Ramos (cell line): ENCODE data around the gene PRSS27.

Experiments
- in situ Hi-C: fragments of 300-500 bp; cut with MboI; formaldehyde crosslinking; loops from one replicate; pipeline ENCODE4 v1.14.3; 2022; ENCODE audit warnings: low sequenced_read_pairs; ENCODE audit not compliant: unreplicated experiment

Gene PRSS27

DNA sequence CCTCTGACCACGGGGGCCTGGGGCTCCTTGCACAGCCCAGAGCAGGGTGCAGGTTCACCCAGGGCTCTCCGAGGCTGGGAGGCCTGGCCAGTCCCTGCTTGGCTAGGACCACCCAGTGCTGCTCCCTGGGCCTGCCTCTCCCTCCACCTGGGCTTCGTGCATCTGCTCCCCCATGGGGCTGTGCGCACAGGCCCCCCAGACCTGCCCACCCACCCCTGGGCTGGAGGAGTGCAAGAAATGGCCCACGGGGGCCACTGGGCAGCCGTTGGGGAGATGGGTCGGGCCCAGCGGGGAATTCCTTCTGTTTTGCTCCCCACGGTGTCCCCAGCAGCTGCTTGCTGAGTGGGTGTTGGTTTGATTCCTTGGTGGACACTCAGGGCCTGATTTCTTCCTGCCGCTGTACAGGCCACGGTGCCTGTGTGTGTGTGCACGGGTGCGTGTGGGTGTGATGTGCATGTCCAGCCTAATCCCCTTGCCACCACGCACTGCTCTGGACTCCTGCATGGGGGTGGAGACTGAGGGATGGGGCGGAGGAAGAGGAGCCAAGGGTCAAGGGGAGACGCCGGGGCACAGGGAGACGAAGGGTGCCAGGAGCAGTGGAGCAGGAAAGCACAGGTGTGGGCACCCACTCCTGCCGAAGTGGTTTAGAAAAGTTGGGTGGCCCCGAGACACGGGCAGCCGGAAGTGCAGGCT, 8.5 kb downstream of the PRSS27 start:
- in situ Hi-C loops, result no loop called here

DNA sequence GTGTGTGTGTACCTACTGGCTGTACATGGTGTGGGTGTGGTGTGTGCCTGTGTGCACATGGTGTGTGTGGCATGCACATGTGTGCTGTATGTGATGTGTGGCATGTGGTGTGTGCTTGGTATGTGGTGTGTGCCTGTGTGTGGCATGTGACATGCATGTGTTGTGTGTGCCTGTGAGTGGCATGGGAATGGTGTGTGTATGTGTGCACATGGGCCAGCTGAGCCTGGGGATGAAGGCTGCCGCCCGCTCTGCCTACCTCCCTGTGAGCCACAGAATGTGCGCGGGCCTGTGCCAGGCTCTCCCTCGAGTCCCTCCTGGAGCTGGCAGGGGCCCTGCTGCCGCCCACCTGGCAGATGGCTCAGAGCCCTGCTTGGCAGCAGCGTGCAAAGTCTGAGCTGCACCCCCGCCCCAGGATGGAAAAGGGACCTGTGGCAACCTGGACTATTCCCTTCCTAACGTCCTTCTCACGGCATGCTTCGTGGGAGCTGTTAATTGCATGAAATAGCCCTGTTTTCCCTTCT, 9.3 kb downstream of the PRSS27 start:
- in situ Hi-C loops, result no loop called here

DNA sequence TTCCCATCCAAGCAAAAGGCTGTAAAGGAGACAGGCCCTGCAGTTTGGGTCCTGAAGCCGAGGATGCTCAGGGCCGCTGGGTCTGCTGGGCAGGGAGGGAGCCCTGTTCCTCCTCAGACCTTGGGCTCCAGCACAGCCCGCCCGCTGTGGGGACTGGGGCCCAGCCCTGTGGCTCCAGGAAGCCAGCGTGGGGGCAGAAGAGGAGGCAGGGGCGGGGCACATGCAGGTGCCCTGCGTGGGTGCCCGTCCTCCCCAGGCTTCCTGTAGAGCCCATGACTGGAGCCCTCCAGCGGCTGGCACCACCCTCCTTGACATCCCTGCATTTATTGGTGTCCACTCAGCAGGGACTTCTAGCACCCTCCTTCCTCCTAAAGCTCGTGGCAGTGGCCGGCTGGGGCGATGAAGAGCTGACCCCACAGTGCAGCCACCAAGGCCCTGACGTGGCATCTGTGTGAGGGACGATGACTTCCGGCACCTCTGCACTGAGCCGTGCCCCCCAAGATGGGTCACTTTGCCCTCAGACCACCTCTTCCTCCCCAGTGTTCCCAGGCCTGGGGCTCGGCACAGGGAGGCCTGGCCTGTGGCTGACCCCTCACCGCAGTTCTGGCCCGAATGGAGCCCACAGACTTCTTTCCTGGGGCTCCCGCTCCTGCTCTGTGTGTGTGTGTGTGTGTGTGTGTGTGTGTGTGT, 9.9 kb downstream of the PRSS27 start:
- in situ Hi-C loops, result no loop called here

DNA sequence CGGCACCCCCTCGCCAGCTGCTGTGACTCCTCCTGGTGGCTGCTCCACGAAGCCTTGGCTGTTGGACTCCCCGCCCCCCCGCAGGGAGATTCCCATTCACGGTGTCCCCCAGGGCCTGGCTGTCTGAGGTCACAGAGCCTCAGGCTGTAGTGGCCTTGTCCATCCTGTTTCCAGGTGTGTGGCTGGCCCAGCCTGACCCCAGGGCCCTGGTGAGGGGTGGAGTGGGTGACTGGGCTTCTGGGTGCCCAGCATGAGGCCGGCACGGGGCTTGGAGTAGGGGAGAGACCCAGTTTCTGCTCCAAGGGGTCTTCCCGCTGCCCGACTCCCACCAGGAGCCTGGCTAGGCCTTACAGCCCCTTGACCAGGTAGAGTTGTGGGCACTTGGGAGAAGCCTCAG, 10.4 kb downstream of the PRSS27 start:
- in situ Hi-C loops, result no loop called here

DNA sequence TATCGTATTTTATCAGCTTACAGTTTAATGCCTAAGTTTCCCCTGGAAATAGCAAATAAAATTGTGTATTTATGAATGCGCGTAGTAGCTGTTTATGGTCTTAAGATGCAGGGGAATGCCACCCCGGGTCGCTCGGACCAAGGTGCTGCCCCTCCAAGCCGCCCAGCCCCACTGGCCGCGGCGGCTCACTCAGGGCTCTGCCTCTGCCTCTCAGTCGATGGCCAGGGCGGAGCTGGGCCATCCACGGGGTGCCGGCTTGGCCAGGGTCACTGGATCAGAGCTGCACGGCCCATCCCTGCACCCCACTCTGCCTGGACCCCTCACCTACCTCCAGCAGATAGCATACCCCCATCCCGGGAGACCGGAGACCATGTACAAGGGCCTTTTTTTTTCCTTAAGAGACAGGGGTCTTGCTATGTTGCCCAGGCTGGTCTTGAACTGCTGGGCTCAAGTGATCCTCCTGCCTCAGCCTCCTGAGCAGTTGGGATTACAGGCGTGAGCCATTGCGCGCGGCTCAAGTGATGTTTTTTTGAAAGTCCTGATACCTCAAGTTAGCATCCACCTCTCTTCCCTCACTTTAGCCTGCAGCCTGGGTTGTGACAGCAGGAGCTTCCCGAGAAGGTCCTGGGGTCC, 11.0 kb downstream of the PRSS27 start:
- in situ Hi-C loops, result no loop called here

DNA sequence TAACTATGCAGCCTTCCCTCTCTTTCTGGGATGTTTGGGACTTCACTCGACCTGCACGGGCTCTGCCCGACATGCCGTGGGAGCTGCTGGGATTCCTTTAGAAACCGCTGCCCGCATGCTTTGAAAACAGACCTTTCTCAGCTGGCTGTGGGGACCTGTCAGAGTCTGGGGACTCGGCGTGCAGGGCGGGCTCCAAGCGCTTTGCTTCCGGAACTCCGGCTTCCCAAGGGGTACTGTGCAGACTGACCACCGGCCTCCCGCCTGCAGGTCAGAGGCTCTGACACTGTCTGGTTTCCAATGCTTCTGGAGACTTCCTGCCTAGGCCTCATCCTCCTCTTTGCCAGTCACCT, 11.8 kb downstream of the PRSS27 start:
- in situ Hi-C loops, result no loop called here

DNA sequence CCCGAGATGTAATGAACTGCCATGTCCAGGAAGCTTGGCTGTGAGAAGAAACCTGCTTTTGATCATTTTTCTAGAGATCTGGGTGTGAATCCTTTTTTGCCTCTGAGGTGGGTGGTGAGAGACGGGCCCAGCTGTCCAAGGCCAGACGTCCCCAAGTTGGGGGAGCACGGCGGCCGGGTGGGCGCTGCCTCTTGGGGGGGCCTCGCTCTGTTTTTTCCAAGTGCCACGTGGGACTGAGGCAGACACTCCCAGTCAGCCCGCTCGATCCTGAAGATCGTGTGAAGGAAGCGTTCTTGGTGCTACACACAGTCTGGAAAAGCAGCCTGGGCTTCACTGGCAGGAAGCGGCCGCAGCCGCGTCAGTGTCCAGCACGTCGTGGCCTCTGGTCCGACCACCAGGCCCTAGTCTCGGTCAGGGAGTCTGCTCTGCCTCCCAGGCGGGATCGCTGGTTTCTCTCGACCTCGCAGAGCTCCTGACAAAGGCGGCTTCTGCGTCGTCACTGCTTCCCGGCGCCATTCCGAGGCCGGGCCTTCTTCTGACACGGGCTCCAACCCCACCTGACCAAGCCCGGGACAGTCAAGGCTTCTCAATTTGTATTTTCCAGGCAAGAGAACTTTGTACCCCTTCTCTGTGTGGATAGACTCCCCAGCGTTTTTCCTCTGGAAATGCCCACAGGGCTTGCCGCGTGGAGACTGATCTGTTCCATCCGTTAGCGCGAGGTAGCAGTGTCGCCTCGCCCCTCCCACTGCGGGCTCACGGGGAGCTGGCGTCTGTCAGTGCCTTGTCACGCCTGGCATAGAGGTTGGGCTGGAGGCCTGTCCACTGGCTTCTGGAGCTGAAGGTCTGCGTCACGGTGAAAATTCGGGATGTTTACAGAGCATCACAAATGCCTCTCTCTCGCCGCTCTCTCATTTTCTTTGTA, 12.4 kb downstream of the PRSS27 start:
- in situ Hi-C loops, result no loop called here

DNA sequence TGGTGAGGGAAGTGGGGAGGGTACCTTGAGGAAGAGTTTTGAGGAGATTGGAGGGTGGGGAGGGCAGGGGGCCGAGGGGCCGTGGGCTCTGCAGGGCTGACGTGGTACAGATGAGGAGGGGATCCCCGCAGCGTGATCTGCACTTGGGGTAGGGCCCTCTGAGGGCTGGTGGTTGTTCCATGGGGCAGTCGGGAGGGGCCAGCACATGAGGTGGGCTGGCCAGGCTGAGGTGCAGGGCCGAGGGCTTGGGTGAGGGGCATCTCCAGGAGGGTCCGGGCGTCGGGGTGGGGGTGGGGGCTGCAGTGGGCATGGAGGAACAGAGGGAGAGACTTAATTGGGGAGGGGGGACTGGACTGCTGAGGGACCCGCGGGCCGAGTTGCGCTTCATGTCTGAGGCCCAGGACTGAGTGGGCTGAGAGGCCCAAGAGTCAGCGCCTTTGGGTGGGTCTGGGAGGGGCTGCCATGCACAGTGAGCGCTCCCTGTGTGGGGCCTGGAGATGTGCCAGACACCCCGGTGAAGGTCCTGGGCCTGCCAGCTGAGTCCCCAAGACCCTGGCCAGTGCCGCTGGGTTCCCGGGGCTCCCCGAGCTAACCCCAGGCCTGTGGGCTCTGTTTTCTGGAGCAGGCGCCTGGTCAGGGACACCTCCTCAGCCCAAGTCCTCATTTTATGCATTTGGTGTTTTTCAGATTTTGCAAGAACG, 13.3 kb downstream of the PRSS27 start:
- in situ Hi-C loops, result no loop called here

DNA sequence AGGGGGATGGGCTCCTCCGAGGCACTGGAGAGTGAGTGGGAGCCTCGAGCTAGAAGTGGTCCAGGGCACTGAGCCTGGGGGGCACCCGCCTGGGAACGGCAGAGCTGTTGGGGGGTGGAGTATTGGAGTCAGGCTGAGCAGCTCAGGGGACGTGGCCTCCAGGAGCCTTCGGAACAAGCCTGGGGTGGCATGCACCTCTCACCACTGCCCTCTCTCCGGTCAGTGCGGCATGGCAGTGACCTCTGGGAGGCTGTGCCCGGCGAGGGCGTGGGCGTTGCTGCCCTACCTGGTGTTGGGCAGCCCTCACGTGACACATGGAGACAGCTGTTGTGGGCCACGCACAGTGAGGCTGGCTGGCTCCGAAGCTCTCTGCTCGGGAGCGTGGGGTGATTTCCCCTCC, 13.9 kb downstream of the PRSS27 start:
- in situ Hi-C loops, result no loop called here

DNA sequence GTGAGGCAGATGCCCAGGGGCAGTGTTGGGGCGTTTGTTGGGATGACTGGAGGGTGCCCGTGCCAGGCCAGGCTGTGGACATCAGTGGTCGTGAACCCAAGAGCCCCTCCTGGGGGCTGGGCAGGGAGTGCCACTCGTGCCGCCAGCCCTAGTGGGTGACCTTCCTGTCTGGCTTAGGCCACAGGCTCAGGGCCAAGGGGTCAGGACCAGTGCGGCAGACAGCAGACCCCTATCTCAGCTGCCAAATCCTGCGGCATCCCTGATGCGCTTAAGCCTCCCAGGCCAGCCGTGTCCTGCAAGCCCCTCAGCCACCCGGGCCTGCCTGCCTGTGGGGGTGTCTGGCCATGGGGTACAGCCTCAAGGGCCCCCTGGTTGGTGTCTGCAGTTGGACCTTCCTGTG, 14.7 kb downstream of the PRSS27 start:
- in situ Hi-C loops, result no loop called here

DNA sequence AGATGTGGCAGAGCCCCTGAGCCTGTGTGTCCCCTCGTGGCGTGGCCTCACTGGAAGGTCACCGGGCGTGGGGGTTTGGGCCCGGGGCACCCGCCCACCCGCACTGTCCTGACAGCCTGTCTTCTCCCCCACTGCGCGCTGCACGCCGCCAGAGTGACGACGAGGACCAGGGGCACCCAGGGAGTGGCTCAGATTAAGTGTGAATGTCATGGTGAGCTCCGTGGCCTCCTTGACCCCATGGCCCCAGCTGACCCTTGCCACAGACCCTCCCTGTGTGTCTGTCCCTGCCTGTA, 15.1 kb downstream of the PRSS27 start:
- in situ Hi-C loops, result no loop called here

DNA sequence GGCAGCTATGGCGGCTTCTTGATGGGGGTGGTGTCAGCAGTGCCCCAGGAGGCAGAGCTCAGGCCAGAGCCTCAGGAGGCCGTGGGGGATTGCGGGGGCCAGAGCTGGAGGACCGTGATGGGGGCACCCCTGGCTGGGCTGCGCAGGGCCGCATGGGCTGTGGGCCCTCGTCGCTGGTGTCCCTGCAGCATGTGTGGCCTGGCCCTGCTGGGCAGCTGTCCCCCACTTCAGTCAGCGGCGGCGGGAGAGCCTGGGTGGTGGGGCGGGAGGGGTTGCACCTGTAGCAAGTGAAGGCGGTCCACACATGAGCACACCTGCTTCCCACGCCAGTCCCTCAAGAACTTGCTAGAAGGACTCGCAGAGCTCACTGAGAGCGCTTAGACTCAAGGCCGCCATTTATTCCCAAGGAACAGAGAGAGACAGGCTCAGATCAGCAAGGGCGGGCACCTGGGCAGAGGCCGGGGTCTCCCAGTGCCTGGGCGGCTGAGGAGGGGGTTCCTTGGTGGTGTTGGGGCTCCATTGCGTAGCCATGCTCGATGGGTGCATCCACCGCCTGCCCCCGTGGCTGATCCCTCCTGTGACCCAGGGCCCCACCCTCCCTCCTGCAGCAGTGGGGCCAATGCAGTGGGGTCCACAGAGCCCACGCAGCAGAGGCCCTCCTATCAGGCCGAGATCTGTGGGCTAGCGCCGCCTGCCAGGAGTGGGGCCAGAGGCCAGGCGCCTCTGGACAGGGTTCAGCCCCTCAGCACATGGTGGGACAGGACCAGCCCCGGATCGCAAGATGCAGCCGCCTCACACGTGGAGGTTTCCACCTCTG, 15.7 kb downstream of the PRSS27 start:
- in situ Hi-C loops, result no loop called here

DNA sequence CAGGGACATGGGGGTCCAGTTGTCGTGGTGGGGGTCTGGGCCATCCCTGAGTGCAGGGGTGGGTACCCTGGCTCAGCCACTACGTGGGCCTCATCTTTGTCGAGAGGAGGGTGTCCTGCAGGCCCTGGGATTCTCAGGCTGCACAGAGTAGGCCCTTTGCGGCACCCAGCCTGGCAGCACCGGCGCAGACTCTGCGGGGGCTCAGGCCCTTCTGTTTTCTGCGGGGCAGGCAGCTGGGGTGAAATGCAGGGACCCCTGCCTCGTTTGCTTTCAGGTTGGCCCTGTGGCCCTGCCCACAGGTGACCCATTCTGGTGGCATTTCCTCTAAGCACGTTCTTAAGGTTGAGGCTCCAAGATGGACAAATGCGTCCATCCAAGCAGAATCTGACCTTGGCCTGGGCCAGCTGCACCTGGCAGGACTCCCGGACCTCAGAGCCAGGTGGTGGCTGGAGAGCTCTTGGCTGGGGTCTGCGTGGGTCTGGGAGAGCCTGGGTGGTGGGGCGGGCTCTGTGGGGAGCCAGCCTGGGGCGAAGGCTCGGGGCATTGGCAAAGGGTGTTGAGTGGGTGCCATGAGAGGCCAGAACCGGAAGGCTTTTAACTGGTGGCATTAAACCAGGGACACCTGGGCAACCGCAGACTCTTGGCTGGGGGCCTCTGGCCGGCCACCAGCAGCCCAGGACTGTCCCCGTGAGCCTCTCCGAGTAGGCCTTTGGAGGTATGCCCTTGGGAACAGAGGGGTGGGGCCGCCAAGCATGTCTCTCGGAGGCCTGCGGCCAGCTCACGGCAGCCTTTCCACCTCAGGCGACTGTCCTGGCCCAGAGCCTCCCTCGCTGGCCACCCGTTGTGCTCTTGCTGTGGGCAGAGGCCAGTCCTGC, 16.9 kb downstream of the PRSS27 start:
- in situ Hi-C loops, result no loop called here

DNA sequence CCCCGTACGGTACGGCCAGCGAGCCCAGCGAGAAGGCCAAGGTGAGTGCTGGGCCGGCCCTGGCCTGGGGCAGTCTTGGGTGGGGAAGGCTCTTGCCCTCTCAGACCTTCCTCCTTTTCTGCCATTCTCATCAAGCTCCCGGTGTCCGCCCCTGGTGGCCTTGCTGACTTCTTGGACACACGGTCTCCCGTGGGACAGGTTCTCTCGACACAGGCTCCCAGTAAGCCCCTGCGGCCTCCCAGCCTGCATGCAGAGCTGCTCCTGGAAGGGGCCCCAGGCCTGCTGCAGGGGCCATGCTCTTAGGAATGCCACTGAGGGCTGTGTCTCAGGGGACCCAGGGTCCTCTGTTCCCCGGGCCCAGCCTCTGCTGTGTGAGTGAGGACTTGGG, 17.6 kb downstream of the PRSS27 start:
- in situ Hi-C loops, result no loop called here

DNA sequence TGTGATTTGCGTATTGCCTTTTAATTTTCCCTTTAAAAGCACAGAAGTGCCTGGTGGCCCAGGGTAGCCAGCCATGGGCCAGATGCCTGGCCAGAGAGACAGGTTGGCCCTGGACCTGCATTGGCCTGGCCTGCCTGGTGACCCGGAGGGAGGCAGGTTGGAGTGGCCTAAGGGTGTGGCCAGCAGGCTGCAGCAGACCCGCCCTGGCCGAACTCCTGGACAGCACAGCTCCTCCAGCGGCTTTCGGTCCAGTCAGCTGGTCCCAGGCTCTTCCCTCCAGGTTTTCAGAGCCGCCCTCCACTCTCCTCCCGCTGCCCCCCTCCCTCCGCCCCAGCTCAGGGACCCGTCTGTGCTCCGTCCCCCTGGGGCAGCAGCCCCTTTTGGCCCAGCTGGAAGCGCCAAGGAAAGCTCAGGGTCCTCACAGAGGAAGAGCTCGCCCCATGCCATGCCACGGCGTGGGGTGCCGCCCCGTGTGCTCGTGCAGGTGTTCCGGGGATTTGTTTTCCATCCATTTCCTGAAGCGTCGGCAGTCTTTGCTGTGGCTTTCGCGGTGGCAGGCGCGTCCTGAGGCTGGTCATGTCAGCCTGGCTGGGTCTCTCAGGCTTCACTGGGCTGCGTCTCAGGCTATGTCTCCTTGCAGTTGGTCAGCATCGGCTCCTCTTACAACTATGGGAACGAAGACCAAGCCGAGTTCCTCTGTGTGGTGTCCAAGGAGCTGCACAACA, 18.1 kb downstream of the PRSS27 start:
- in situ Hi-C loops, result no loop called here

DNA sequence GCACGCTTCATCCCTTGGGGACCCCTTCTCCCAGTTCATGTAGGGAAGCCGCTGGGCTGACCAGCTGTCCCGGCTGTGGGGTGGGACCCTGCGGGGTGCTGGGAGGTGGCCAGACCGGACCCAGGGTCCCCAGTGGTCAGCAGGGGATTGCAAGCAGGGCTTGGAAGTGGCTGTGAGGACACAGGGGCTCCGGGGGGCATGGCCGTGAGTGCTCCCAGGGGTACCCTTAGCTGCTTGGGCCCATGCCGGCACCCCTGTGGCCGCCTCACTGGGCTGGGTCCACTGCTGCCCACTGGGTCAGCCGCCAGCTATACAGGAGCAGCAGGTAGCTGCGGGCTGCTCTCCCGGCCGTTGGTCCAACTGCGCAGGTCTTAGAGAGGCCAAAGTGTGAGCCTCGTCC, 18.8 kb downstream of the PRSS27 start:
- in situ Hi-C loops, result no loop called here

DNA sequence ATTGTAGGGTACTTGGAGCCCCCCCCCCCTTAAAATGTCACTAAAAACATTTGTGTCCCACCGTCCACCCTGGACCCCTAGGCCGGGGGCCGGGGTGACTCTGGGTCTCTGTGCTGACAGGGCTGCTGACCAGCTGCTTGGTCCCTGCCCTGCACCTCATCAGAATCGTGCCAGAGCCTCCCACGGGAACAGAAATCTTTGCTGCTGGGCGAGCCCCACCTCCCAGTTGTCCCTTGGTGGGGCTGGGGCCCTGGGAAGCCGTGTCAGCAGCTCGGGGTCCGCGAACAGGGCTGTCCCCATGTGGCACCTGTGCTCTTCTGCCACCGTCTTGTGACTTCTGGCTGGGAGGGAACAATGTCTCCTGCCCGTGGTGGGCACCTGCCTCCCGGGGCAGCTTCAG, 19.2 kb downstream of the PRSS27 start:
- in situ Hi-C loops, result no loop called here
